ENCODE data around the gene TEAD4. TPM values are rescaled to one million over a fixed set of nuclear protein-coding genes. Genes with fewer than 3 reads are reported as not detected.

The TEAD4 gene
- total RNA-seq, 2 donors from 2014 or later: 10.7 to 15.8 TPM

- no peak for TF ChIP-seq CTCF (IDR thresholded peaks at IDR 0.05)
- peak overlapping the region; percentile 79 for H3K27ac ChIP-seq
These were observed 550 bp downstream of the TEAD4 start for GRCh38 chr12:2959505-2960389.

GRCh38 chr12:2960390-2960956, 1.3 kb downstream of the TEAD4 start:
- peak overlapping the region; percentile 79 for H3K27ac ChIP-seq
- H3K4me1 ChIP-seq: peaks cover 10% of the 10 kb centered on the region
- intact Hi-C loops (cut with DNase I): no loop called here
- H3K36me3 ChIP-seq: no peaks in the 10 kb centered on the region
- H3K9ac ChIP-seq (ENCODE audit: low read depth in 2 of 2, low read length in 2 of 2): peak overlapping the region in 1 of 2 donors; percentile 48
- TF ChIP-seq CTCF (IDR thresholded peaks at IDR 0.05): no peak
- H3K27me3 ChIP-seq: peaks cover 3% of the 10 kb centered on the region
- H3K4me3 ChIP-seq: peak overlapping the region; percentile 52
- no peak for DNase-seq
- H3K9me3 ChIP-seq: no peaks in the 10 kb centered on the region

More at GRCh38 chr12:2959505-2960389, 550 bp downstream of the TEAD4 start:
- H3K36me3 ChIP-seq: no peaks in the 10 kb centered on the region
- H3K4me3 ChIP-seq: peak overlapping the region; percentile 52
- intact Hi-C loops (cut with DNase I): no loop called here
- DNase-seq: peak; percentile 48
- peaks cover 10% of the 10 kb centered on the region for H3K4me1 ChIP-seq
- H3K9me3 ChIP-seq: no peaks in the 10 kb centered on the region
- H3K9ac ChIP-seq (ENCODE audit: low read depth in 2 of 2, low read length in 2 of 2): peak overlapping the region; percentile 48 to 61
- peaks cover 3% of the 10 kb centered on the region for H3K27me3 ChIP-seq

GRCh38 chr12:2960996-2961616, 1.9 kb downstream of the TEAD4 start:
- Histone ChIP-seq H3K27ac (no peak overlapping the region), H3K9ac (ENCODE audit: low read depth in 2 of 2, low read length in 2 of 2) (peak overlapping the region in 1 of 2 donors; percentile 48), H3K36me3 (no peaks in the 10 kb centered on the region), H3K9me3 (no peaks in the 10 kb centered on the region), H3K4me1 (peaks cover 10% of the 10 kb centered on the region), H3K27me3 (peaks cover 3% of the 10 kb centered on the region), H3K4me3 (no peak overlapping the region)
- intact Hi-C loops (cut with DNase I): no loop called here
- no peak for TF ChIP-seq CTCF (IDR thresholded peaks at IDR 0.05)
- no peak for DNase-seq

- Histone ChIP-seq H3K9me3 (no peaks in the 10 kb centered on the region), H3K4me1 (peaks cover 10% of the 10 kb centered on the region), H3K27me3 (peaks cover 3% of the 10 kb centered on the region), H3K36me3 (no peaks in the 10 kb centered on the region), H3K9ac (ENCODE audit: low read depth in 2 of 2, low read length in 2 of 2) (no peak overlapping the region), H3K27ac (no peak overlapping the region), H3K4me3 (no peak overlapping the region)
- no peak for TF ChIP-seq CTCF (IDR thresholded peaks at IDR 0.05)
- intact Hi-C loops (cut with DNase I): no loop called here
- no peak for DNase-seq
These were observed 2.5 kb downstream of the TEAD4 start for GRCh38 chr12:2961705-2962104.

- no peak for DNase-seq
- no peak overlapping the region for H3K4me3 ChIP-seq
- intact Hi-C loops (cut with DNase I): no loop called here
- H3K9me3 ChIP-seq: no peaks in the 10 kb centered on the region
- no peak overlapping the region for H3K27ac ChIP-seq
- peaks cover 6% of the 10 kb centered on the region for H3K4me1 ChIP-seq
- no peak for TF ChIP-seq CTCF (IDR thresholded peaks at IDR 0.05)
- H3K27me3 ChIP-seq: peaks cover 3% of the 10 kb centered on the region
- H3K36me3 ChIP-seq: no peaks in the 10 kb centered on the region
- no peak overlapping the region for H3K9ac ChIP-seq (ENCODE audit: low read depth in 2 of 2, low read length in 2 of 2)
These were observed 4.1 kb downstream of the TEAD4 start for GRCh38 chr12:2963154-2963759.
